LNCAP (cell line): ENCODE measurements around the gene KIN.

Experiments used
- TF ChIP-seq, protein P1 (sequence below): fragments of 450-650 bp; IDR thresholded peaks from 2 replicates; pipeline ENCODE4 v1.5.1; 2017; ENCODE audit warnings: mild to moderate bottlenecking

The KIN gene

GRCh38 chr10:7715515-7715914 is 72.3 kb downstream of the KIN start:
- TF ChIP-seq, protein P1, sequence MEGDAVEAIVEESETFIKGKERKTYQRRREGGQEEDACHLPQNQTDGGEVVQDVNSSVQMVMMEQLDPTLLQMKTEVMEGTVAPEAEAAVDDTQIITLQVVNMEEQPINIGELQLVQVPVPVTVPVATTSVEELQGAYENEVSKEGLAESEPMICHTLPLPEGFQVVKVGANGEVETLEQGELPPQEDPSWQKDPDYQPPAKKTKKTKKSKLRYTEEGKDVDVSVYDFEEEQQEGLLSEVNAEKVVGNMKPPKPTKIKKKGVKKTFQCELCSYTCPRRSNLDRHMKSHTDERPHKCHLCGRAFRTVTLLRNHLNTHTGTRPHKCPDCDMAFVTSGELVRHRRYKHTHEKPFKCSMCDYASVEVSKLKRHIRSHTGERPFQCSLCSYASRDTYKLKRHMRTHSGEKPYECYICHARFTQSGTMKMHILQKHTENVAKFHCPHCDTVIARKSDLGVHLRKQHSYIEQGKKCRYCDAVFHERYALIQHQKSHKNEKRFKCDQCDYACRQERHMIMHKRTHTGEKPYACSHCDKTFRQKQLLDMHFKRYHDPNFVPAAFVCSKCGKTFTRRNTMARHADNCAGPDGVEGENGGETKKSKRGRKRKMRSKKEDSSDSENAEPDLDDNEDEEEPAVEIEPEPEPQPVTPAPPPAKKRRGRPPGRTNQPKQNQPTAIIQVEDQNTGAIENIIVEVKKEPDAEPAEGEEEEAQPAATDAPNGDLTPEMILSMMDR, result no peak

- TF ChIP-seq, protein P1, result no peak
Observed at GRCh38 chr10:7710446-7710845, 77.3 kb downstream of the KIN start.

DNA sequence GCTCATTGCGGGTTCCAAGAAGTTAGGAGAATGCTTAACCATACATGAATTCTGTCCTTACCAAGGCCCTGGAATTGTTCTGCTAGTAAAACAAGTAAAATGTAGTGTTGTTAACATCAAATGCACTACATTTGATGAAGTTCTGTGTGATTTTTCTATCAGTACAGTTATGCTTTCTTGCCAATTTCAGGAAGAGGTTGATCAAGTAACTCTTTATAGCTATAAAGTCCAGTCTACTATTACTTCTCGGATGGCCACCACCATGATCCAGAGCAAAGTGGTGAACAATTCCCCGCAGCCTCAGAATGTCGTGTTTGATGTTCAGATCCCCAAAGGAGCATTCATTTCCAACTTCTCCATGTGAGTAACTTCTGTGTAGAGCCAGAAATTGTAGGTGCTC is 79.0 kb downstream of the KIN start:
- TF ChIP-seq, protein P1, result no peak

DNA sequence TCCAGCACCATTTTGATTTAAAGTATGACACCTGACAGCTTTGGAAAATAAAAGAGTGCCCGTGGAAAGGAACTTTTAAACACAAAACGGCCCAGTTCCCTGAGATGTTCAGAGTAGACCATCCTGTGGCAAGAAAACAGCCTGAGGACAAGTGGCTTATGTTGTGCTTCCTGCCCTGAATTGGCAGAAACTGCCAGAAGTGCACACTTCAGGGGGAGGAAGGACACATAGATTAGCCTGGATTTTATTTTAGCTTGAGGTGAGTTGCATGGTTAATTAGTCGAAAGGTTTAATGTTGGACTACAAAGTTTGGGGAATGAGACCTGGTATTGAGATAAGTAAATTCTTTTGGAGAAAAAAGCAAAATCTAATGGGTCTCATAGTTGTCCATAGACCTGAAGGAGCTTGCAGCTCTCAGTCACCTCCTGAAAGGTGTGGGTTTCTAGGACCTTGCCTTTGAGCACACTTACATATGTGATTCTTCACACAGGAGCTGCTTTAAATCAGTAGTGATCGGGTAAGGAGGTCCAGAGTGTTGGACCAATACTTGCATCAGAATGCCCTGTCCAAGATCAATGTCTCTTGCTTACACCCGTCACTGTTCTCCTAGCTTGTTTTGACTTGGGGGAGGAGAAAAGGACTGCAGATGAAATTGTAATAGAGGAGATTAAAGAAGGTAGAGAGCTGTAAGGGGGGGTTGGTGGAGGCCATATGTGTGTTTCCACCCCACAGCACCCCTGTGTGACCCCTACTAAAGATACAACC is 79.8 kb downstream of the KIN start:
- TF ChIP-seq, protein P1, result no peak

DNA sequence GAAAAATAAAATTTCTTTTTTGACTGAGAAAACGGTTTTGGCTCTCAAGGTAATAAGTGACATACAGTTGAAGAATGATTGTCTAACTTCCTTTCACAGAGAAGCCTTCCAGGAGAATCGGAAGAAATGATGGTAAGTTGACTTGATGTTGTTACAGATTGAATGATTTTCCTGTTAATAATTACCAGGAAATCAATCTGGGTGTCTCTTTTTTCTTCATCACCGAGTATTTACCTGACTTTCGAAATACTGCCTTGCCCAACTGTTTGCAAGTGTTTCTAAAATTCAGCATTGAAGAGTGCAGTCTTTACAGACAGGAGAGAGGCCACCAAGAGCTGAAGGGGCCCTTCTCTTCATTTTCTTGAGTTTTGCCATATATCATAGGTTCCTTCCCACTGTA is 80.7 kb downstream of the KIN start:
- TF ChIP-seq, protein P1, result no peak

- TF ChIP-seq, protein P1, result no peak
Observed at GRCh38 chr10:7706534-7707073, 81.2 kb downstream of the KIN start.

GRCh38 chr10:7705341-7705740 is 82.5 kb downstream of the KIN start:
- TF ChIP-seq, protein P1, result no peak
